ENCODE measurements around the gene NECTIN1.

NECTIN1 gene

DNA sequence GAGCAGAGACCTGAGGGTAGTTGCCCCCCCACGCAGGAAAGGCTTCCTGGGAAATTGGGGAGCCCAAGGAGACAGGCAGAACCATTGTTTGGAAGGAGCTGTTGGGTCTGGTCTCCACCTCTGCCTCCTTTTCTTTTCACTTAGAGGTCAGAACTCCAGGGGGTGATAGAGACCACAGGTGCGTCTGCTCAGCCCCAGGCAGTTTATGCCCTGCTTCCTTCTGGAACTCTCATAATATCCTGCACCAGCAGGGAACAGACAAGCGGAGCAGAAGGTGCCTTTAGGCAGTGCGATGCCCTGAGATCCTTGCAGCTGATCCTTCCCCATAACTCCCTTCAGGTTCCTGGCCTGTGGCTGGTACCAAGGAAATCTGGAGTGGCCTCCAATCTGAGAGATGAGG, 120.2 kb downstream of the NECTIN1 start:
- no peak for ATAC-seq
- no peak for TF ChIP-seq ESRRG (CRISPR knock-in tag; IDR thresholded peaks at IDR 0.05)
- TF ChIP-seq ZNF565 (CRISPR knock-in tag; conservative IDR thresholded peaks at IDR 0.05; ENCODE audit: low read depth), result no peak
- TF ChIP-seq, protein P1, sequence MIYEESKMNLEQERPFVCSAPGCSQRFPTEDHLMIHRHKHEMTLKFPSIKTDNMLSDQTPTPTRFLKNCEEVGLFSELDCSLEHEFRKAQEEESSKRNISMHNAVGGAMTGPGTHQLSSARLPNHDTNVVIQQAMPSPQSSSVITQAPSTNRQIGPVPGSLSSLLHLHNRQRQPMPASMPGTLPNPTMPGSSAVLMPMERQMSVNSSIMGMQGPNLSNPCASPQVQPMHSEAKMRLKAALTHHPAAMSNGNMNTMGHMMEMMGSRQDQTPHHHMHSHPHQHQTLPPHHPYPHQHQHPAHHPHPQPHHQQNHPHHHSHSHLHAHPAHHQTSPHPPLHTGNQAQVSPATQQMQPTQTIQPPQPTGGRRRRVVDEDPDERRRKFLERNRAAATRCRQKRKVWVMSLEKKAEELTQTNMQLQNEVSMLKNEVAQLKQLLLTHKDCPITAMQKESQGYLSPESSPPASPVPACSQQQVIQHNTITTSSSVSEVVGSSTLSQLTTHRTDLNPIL (CRISPR knock-in tag; IDR thresholded peaks at IDR 0.05; ENCODE audit: low read depth), result no peak
- TF ChIP-seq, protein P2, sequence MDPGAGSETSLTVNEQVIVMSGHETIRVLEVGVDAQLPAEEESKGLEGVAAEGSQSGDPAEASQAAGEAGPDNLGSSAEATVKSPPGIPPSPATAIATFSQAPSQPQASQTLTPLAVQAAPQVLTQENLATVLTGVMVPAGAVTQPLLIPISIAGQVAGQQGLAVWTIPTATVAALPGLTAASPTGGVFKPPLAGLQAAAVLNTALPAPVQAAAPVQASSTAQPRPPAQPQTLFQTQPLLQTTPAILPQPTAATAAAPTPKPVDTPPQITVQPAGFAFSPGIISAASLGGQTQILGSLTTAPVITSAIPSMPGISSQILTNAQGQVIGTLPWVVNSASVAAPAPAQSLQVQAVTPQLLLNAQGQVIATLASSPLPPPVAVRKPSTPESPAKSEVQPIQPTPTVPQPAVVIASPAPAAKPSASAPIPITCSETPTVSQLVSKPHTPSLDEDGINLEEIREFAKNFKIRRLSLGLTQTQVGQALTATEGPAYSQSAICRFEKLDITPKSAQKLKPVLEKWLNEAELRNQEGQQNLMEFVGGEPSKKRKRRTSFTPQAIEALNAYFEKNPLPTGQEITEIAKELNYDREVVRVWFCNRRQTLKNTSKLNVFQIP (CRISPR knock-in tag; IDR thresholded peaks at IDR 0.05; ENCODE audit: borderline replicate concordance, low read depth), result no peak
- TF ChIP-seq TOX (CRISPR knock-in tag; IDR thresholded peaks at IDR 0.05; ENCODE audit: borderline replicate concordance), result no peak
- TF ChIP-seq GLIS3 (CRISPR knock-in tag; IDR thresholded peaks at IDR 0.05), result no peak
- TF ChIP-seq TCF4 (CRISPR knock-in tag; IDR thresholded peaks at IDR 0.05; ENCODE audit: borderline replicate concordance), result no peak
- TF ChIP-seq ZNF8 (CRISPR knock-in tag; IDR thresholded peaks at IDR 0.05), result no peak
- no peak for TF ChIP-seq RARB (CRISPR knock-in tag; IDR thresholded peaks at IDR 0.05)
- no peak for TF ChIP-seq BACH2 (CRISPR knock-in tag; IDR thresholded peaks at IDR 0.05; ENCODE audit: borderline replicate concordance)
- TF ChIP-seq ZNF70 (CRISPR knock-in tag; IDR thresholded peaks at IDR 0.05), result no peak
- no peak for TF ChIP-seq ZFP30 (CRISPR knock-in tag; IDR thresholded peaks at IDR 0.05)
- no peak for TF ChIP-seq ZFP3 (CRISPR knock-in tag; IDR thresholded peaks at IDR 0.05)
- TF ChIP-seq, protein P3, sequence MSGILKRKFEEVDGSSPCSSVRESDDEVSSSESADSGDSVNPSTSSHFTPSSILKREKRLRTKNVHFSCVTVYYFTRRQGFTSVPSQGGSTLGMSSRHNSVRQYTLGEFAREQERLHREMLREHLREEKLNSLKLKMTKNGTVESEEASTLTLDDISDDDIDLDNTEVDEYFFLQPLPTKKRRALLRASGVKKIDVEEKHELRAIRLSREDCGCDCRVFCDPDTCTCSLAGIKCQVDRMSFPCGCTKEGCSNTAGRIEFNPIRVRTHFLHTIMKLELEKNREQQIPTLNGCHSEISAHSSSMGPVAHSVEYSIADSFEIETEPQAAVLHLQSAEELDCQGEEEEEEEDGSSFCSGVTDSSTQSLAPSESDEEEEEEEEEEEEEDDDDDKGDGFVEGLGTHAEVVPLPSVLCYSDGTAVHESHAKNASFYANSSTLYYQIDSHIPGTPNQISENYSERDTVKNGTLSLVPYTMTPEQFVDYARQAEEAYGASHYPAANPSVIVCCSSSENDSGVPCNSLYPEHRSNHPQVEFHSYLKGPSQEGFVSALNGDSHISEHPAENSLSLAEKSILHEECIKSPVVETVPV (CRISPR knock-in tag; IDR thresholded peaks at IDR 0.05), result no peak

DNA sequence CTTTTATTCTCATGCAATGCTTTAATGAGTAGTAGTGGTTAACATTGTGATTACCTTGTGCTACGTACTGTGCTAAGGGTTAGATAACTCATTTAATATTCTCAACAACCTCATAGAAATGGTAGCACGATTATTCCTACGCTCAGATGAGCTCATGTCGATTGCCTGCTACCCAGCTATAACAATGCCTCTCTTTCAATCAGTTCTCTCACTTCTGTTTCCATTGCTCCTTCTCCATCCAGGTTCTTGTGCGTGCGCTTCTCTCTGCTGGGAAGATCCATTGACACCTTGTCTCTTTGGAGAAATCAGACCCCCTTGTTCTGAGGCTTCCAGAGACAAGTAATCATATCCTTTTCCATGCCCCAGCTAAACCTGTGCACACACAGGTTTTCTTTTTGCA, 120.8 kb downstream of the NECTIN1 start:
- TF ChIP-seq GLIS3 (CRISPR knock-in tag; IDR thresholded peaks at IDR 0.05) (no peak), ZC3H10 (CRISPR knock-in tag; IDR thresholded peaks at IDR 0.05) (no peak), ZFP30 (CRISPR knock-in tag; IDR thresholded peaks at IDR 0.05) (no peak), ISL1 (CRISPR knock-in tag; IDR thresholded peaks at IDR 0.05) (no peak), PATZ1 (CRISPR knock-in tag; IDR thresholded peaks at IDR 0.05; ENCODE audit: borderline replicate concordance) (no peak), TCF4 (CRISPR knock-in tag; IDR thresholded peaks at IDR 0.05; ENCODE audit: borderline replicate concordance) (no peak), ESRRG (CRISPR knock-in tag; IDR thresholded peaks at IDR 0.05) (no peak), TOX (CRISPR knock-in tag; IDR thresholded peaks at IDR 0.05; ENCODE audit: borderline replicate concordance) (no peak), ZNF70 (CRISPR knock-in tag; IDR thresholded peaks at IDR 0.05) (no peak), PPARA (CRISPR knock-in tag; IDR thresholded peaks at IDR 0.05; ENCODE audit: borderline replicate concordance) (no peak), ZNF565 (CRISPR knock-in tag; conservative IDR thresholded peaks at IDR 0.05; ENCODE audit: low read depth) (no peak), RARB (CRISPR knock-in tag; IDR thresholded peaks at IDR 0.05) (no peak), SNAI2 (CRISPR knock-in tag; IDR thresholded peaks at IDR 0.05) (no peak), ARNTL (CRISPR knock-in tag; IDR thresholded peaks at IDR 0.05; ENCODE audit: borderline replicate concordance, low read depth) (no peak), CSDC2 (CRISPR knock-in tag; IDR thresholded peaks at IDR 0.05) (no peak)
- ATAC-seq, result no peak

- ATAC-seq, result no peak
- TF ChIP-seq GLIS3 (CRISPR knock-in tag; IDR thresholded peaks at IDR 0.05) (no peak), PPARA (CRISPR knock-in tag; IDR thresholded peaks at IDR 0.05; ENCODE audit: borderline replicate concordance) (no peak), ZNF70 (CRISPR knock-in tag; IDR thresholded peaks at IDR 0.05) (no peak), TOX (CRISPR knock-in tag; IDR thresholded peaks at IDR 0.05; ENCODE audit: borderline replicate concordance) (no peak), BACH2 (CRISPR knock-in tag; IDR thresholded peaks at IDR 0.05; ENCODE audit: borderline replicate concordance) (no peak), ZFP3 (CRISPR knock-in tag; IDR thresholded peaks at IDR 0.05) (no peak), ZC3H10 (CRISPR knock-in tag; IDR thresholded peaks at IDR 0.05) (no peak), TCF4 (CRISPR knock-in tag; IDR thresholded peaks at IDR 0.05; ENCODE audit: borderline replicate concordance) (no peak), ISL1 (CRISPR knock-in tag; IDR thresholded peaks at IDR 0.05) (no peak), ZNF8 (CRISPR knock-in tag; IDR thresholded peaks at IDR 0.05) (no peak), ZFP30 (CRISPR knock-in tag; IDR thresholded peaks at IDR 0.05) (no peak), CSDC2 (CRISPR knock-in tag; IDR thresholded peaks at IDR 0.05) (no peak)
- TF ChIP-seq, protein P1 (CRISPR knock-in tag; IDR thresholded peaks at IDR 0.05; ENCODE audit: low read depth), result no peak
- TF ChIP-seq, protein P2 (CRISPR knock-in tag; IDR thresholded peaks at IDR 0.05; ENCODE audit: borderline replicate concordance, low read depth), result no peak
- TF ChIP-seq, protein P3 (CRISPR knock-in tag; IDR thresholded peaks at IDR 0.05), result no peak
- TF ChIP-seq, protein P4, sequence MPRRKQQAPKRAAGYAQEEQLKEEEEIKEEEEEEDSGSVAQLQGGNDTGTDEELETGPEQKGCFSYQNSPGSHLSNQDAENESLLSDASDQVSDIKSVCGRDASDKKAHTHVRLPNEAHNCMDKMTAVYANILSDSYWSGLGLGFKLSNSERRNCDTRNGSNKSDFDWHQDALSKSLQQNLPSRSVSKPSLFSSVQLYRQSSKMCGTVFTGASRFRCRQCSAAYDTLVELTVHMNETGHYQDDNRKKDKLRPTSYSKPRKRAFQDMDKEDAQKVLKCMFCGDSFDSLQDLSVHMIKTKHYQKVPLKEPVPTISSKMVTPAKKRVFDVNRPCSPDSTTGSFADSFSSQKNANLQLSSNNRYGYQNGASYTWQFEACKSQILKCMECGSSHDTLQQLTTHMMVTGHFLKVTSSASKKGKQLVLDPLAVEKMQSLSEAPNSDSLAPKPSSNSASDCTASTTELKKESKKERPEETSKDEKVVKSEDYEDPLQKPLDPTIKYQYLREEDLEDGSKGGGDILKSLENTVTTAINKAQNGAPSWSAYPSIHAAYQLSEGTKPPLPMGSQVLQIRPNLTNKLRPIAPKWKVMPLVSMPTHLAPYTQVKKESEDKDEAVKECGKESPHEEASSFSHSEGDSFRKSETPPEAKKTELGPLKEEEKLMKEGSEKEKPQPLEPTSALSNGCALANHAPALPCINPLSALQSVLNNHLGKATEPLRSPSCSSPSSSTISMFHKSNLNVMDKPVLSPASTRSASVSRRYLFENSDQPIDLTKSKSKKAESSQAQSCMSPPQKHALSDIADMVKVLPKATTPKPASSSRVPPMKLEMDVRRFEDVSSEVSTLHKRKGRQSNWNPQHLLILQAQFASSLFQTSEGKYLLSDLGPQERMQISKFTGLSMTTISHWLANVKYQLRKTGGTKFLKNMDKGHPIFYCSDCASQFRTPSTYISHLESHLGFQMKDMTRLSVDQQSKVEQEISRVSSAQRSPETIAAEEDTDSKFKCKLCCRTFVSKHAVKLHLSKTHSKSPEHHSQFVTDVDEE (CRISPR knock-in tag; IDR thresholded peaks at IDR 0.05), result no peak
These were observed 121.3 kb downstream of the NECTIN1 start for GRCh38 chr11:119607726-119608125.

All from SK-N-SH treated with all-trans-retinoic acid at 6 μM for 48 hours (cell line).